GM12878 (cell line): ENCODE measurements around the gene KLHL5. TPM values are rescaled to one million over a fixed set of nuclear protein-coding genes. Genes with fewer than 3 reads are reported as not detected.

Experiments
- ATAC-seq: fragments of 200-7000 bp; cut with Tn5 transposase; 3 replicates; pipeline ENCODE4 v1.9.1; 2020; ENCODE audit warnings: mild to moderate bottlenecking, moderate library complexity
- BruUV-seq: library from RNA; stranded (reverse); fragments of 400-500 nt; replicated peaks from 2 replicates; lab custom pipeline; 2021; lab: Mats Ljungman, UMichigan
- CTCF ChIA-PET: fragments of 300-600 bp; sonication (Branson Sonifier 250); formaldehyde crosslinking; extraction: SDS; loops from one replicate; lab custom pipeline; 2021; ENCODE audit warnings: inconsistent platforms; lab: Yijun Ruan, JAX
- POLR2A ChIA-PET: fragments of 350-600 bp; formaldehyde crosslinking; extraction: SDS; loops from one replicate; lab custom pipeline; 2021; ENCODE audit warnings: inconsistent platforms; lab: Charles Lee
- RAD21 ChIA-PET: fragments of 300-600 bp; sonication (Branson Sonifier 250); formaldehyde crosslinking; loops from one replicate; lab custom pipeline; 2023; ENCODE audit warnings: antibody characterized with exemption; ENCODE audit not compliant: unreplicated experiment; lab: Charles Lee
- SMC1A ChIA-PET: fragments of 300-600 bp; sonication (Branson Sonifier 250); formaldehyde crosslinking; loops from one replicate; lab custom pipeline; 2023; ENCODE audit not compliant: unreplicated experiment, uncharacterized antibody; lab: Charles Lee
- DNase-seq: peaks from one replicate; pipeline ENCODE4 v3.0.0-alpha.2; 2011; ENCODE audit warnings: low read depth, low spot score
- FAIRE-seq: peaks from 3 replicates; lab custom pipeline; 2011; peaks lifted over from hg19 to GRCh38; lab: Jason Lieb, UNC
- H2AFZ ChIP-seq: 2 replicates; pipeline ENCODE4 v1.6.0; 2011; ENCODE audit warnings: low read depth, low read length, control low read depth; ENCODE audit not compliant: control insufficient read depth
- H3K27ac ChIP-seq: 2 replicates; pipeline ENCODE4 v1.5.1; 2011; ENCODE audit warnings: control low read depth; ENCODE audit not compliant: control insufficient read depth, insufficient read depth
- H3K27me3 ChIP-seq, 2 experiments: replicated peaks in 1 of 2; 2 replicates each; pipeline versions ENCODE4 v1.6.0 to v1.6.1; 2011; ENCODE audit warnings: low read length in 1 of 2; ENCODE audit not compliant: control insufficient read depth in 2 of 2, insufficient read depth in 2 of 2
- H3K36me3 ChIP-seq, 2 experiments: 2 replicates each; pipeline ENCODE4 v1.5.1; 2011; ENCODE audit warnings: low read length in 1 of 2; ENCODE audit not compliant: control insufficient read depth in 2 of 2, insufficient read depth in 2 of 2
- H3K4me1 ChIP-seq: 2 replicates; pipeline ENCODE4 v1.6.1; 2011; ENCODE audit warnings: mild to moderate bottlenecking, low read length, moderate library complexity, mixed read lengths; ENCODE audit not compliant: control insufficient read depth, insufficient read depth
- H3K4me2 ChIP-seq: 2 replicates; pipeline ENCODE4 v1.6.0; 2011; ENCODE audit warnings: control low read depth; ENCODE audit not compliant: control insufficient read depth, insufficient read depth
- H3K4me3 ChIP-seq: fragments of 200-600 bp; sonication (generic); 2 replicates; pipeline ENCODE4 v1.5.1; 2016
- H3K79me2 ChIP-seq: 2 replicates; pipeline ENCODE4 v1.6.0; 2011; ENCODE audit warnings: low read length; ENCODE audit not compliant: control insufficient read depth, insufficient read depth
- H3K9ac ChIP-seq: 2 replicates; pipeline ENCODE4 v1.8.0; 2011; ENCODE audit warnings: low read length, control low read depth, mixed read lengths; ENCODE audit not compliant: control insufficient read depth, insufficient read depth
- H3K9me3 ChIP-seq: replicated peaks from 3 replicates; pipeline ENCODE4 v1.5.1; 2011; ENCODE audit warnings: mild to moderate bottlenecking, low read length; ENCODE audit not compliant: control insufficient read depth, insufficient read depth
- H4K20me1 ChIP-seq: 2 replicates; pipeline ENCODE4 v1.6.0; 2011; ENCODE audit not compliant: control insufficient read depth, insufficient read depth
- CBX3 ChIP-seq: fragments of 200-600 bp; sonication (generic); IDR thresholded peaks from 2 replicates; pipeline ENCODE4 v1.6.1; 2016; ENCODE audit warnings: low read depth, borderline replicate concordance
- CUX1 ChIP-seq: IDR thresholded peaks from 2 replicates; pipeline ENCODE4 v1.6.1; 2012; ENCODE audit warnings: improper control_type of control experiment, low read depth, low read length; ENCODE audit not compliant: insufficient replicate concordance
- EP300 ChIP-seq, 2 experiments: fragments of 150-350 bp in 1 of 2; IDR thresholded peaks; 2 replicates each; pipeline ENCODE4 v1.6.1; 2011 to 2012; ENCODE audit warnings: low read depth in 2 of 2, low read length in 2 of 2, borderline replicate concordance in 1 of 2, improper control_type of control experiment in 1 of 2, inconsistent platforms in 1 of 2; ENCODE audit not compliant: control insufficient read depth in 1 of 2
- FOS ChIP-seq: IDR thresholded peaks from 3 replicates; pipeline ENCODE4 v1.6.1; 2011; ENCODE audit warnings: borderline replicate concordance; ENCODE audit not compliant: insufficient read length; ENCODE audit errors: extremely low read depth
- FOXM1 ChIP-seq: IDR thresholded peaks from 2 replicates; pipeline ENCODE4 v1.6.1; 2012; ENCODE audit warnings: low read depth, mild to moderate bottlenecking, inconsistent platforms, low read length, moderate library complexity
- HDAC6 ChIP-seq: fragments of 200-600 bp; sonication (generic); IDR thresholded peaks from one replicate; pipeline ENCODE4 v1.8.0; 2017; ENCODE audit warnings: antibody characterized with exemption; ENCODE audit not compliant: unreplicated experiment
- HSF1 ChIP-seq: fragments of 150-350 bp; IDR thresholded peaks from 2 replicates; pipeline ENCODE4 v1.6.1; 2014; ENCODE audit warnings: mild to moderate bottlenecking, low read depth, low read length
- IRF3 ChIP-seq: fragments of 450-650 bp; IDR thresholded peaks from 2 replicates; pipeline ENCODE4 v1.6.1; 2014; ENCODE audit warnings: mild to moderate bottlenecking
- MYC ChIP-seq: IDR thresholded peaks from 2 replicates; pipeline ENCODE4 v1.6.1; 2011; ENCODE audit warnings: mild to moderate bottlenecking, low read length, moderate library complexity, inconsistent platforms; ENCODE audit not compliant: insufficient read depth, insufficient replicate concordance, insufficient read length, severe bottlenecking
- NR2C1 ChIP-seq: fragments of 450-650 bp; IDR thresholded peaks from 2 replicates; pipeline ENCODE4 v1.6.1; 2017; ENCODE audit warnings: antibody characterized with exemption, mild to moderate bottlenecking, moderate library complexity
- NR2C2 ChIP-seq: IDR thresholded peaks from 2 replicates; pipeline ENCODE4 v1.6.1; 2011; ENCODE audit warnings: borderline replicate concordance, low read depth; ENCODE audit not compliant: control insufficient read depth, insufficient read length
- POLR2AphosphoS2 ChIP-seq: IDR thresholded peaks from 2 replicates; pipeline ENCODE4 v1.6.1; 2011; ENCODE audit warnings: low read depth, mild to moderate bottlenecking, low read length, improper control_type of control experiment, moderate library complexity
- POLR2AphosphoS5 ChIP-seq: IDR thresholded peaks from 2 replicates; pipeline ENCODE4 v1.6.1; 2011; ENCODE audit warnings: mild to moderate bottlenecking, low read length, inconsistent platforms
- RBBP5 ChIP-seq: fragments of 200-600 bp; sonication (generic); conservative IDR thresholded peaks from 2 replicates; pipeline ENCODE4 v1.6.1; 2016
- RELA ChIP-seq: fragments of 450-650 bp; IDR thresholded peaks from 2 replicates; pipeline ENCODE4 v1.8.0; 2014; ENCODE audit warnings: borderline replicate concordance; ENCODE audit not compliant: partially characterized antibody
- RFX5 ChIP-seq: IDR thresholded peaks from 2 replicates; pipeline ENCODE4 v1.6.1; 2011; ENCODE audit warnings: low read depth, low read length, improper control_type of control experiment
- SP1 ChIP-seq: IDR thresholded peaks from one replicate; pipeline ENCODE4 v1.6.1; 2011; ENCODE audit warnings: low read depth, low read length
- WGBS: methylation state at CpG from one replicate; pipeline ENCODE4 v1.1.6; 2016; ENCODE audit warnings: low lambda C conversion rate; ENCODE audit not compliant: insufficient replicate concordance, insufficient coverage; ENCODE audit errors: missing lambda C conversion rate; 5-methylcytosine and 5-hydroxymethylcytosine counted together
- in situ Hi-C: fragments of 300-500 bp; cut with MboI; formaldehyde crosslinking; loops from 9 replicates; pipeline ENCODE4 v1.14.3; 2018; ENCODE audit warnings: mixed read lengths
- intact Hi-C: fragments of 100-400 bp; cut with micrococcal nuclease; formaldehyde crosslinking; loops from one replicate; pipeline ENCODE4 v1.14.2; 2022; ENCODE audit not compliant: unreplicated experiment
- polyA plus RNA-seq, 11 experiments: library from polyadenylated mRNA; depleted of rRNA in 4 of 11; unstranded in 6 of 11; stranded (reverse) in 5 of 11; fragments of >200 nt; fragmentation: Nextera tagmentation in 4 of 11; fragmentation: Illumina TruSeq in 1 of 11; extraction: Ambion mirVana in 4 of 11; extraction: Trizol in 1 of 11; gene quantifications; 1 replicate in 1 of 11; 2 replicates in 10 of 11; pipeline versions ENCODE4 v1.2.1 to v1.2.3, GENCODE V29; 2011 to 2016; ENCODE audit warnings: inconsistent platforms in 2 of 11, missing spikeins in 2 of 11, low read depth in 1 of 11
- total RNA-seq, 4 experiments: library from RNA; depleted of rRNA in 3 of 4; stranded (reverse); fragments of >200 nt in 3 of 4; fragmentation: Illumina TruSeq in 1 of 4; extraction: Trizol in 1 of 4; gene quantifications; 2 replicates each; pipeline versions ENCODE4 v1.2.1 to v1.2.3, GENCODE V29; 2013 to 2021

Gene KLHL5
- total and polyA plus RNA-seq, 10 of the 15 experiments (the other 5 are each of a cell fraction or from before 2014, with no cell fraction given) = 4.7 to 27.3 (median 12.6) TPM

- FAIRE-seq (no peak), DNase-seq (no peak), ATAC-seq (peak; percentile 39)
- Histone ChIP-seq H4K20me1 (no peaks in the 10 kb centered on the region), H3K27ac (no peak overlapping the region), H3K79me2 (peaks cover 25% of the 10 kb centered on the region), H3K4me3 (no peak overlapping the region), H3K27me3 (no peaks in the 10 kb centered on the region), H3K36me3 (no peaks in the 10 kb centered on the region), H3K4me2 (no peak overlapping the region), H2AFZ (no peak overlapping the region), H3K9ac (no peak overlapping the region), H3K4me1 (no peaks in the 10 kb centered on the region; the same call in 1 of the 2 replicates), H3K9me3 (no peaks in the 10 kb centered on the region)
- BruUV-seq = no TSS peak
- RAD21 ChIA-PET = interaction anchor here (0.8 to 2.2 kb wide), 6 partner anchors 8 to 151 kb away, joined by 3 to 8 read pairs (median 3); no protein-coding TSS in a partner anchor
- POLR2A ChIA-PET = interaction anchor here (0.5 to 0.9 kb wide), 3 partner anchors 23 to 532 kb away, joined by 3 read pairs; no protein-coding TSS in a partner anchor
- 95% methylated on average over 3 of the region's 3 CpGs for WGBS
- TF ChIP-seq HDAC6 (no peak), POLR2AphosphoS2 (no peak), CBX3 (no peak), FOS (no peak), NR2C1 (no peak), HSF1 (no peak), NR2C2 (no peak), EP300 (IDR thresholded peaks at IDR 0.05; ENCODE audit: borderline replicate concordance in 1 of 2, control insufficient read depth in 1 of 2, low read depth in 2 of 2, low read length in 2 of 2) (no peak), IRF3 (no peak), SP1 (no peak), POLR2AphosphoS5 (no peak), RBBP5 (no peak), RELA (no peak), MYC (no peak), CUX1 (no peak), RFX5 (no peak), FOXM1 (no peak)
- SMC1A ChIA-PET = interaction anchor here (0.9 to 2.5 kb wide), 7 partner anchors 8 to 403 kb away, joined by 3 to 7 read pairs (median 3); no protein-coding TSS in a partner anchor
- CTCF ChIA-PET = interaction anchor here (1.0 to 1.8 kb wide), 4 partner anchors 14 to 81 kb away, joined by 3 to 5 read pairs (median 4); no protein-coding TSS in a partner anchor
- intact Hi-C loops = no loop called here
- in situ Hi-C loops = no loop called here
These were observed 7.5 kb upstream of the KLHL5 start for GRCh38 chr4:39054497-39054896.
